Activated naive CD8-positive, alpha-beta T cell (primary cell): ENCODE data around the gene SLC25A1.

Experiments
- H3K27ac Mint-ChIP-seq: one replicate; pipeline ENCODE4 v1.8.0; 2021; ENCODE audit warnings: mixed read lengths
- H3K27me3 Mint-ChIP-seq: one replicate; pipeline ENCODE4 v1.8.0; 2021; ENCODE audit warnings: mixed read lengths
- H3K36me3 Mint-ChIP-seq: one replicate; pipeline ENCODE4 v1.8.0; 2021; ENCODE audit warnings: mixed read lengths
- H3K4me1 Mint-ChIP-seq: one replicate; pipeline ENCODE4 v1.8.0; 2021; ENCODE audit warnings: low read depth, mixed read lengths
- H3K4me3 Mint-ChIP-seq: one replicate; pipeline ENCODE4 v1.8.0; 2021; ENCODE audit warnings: mild to moderate bottlenecking, mixed read lengths
- H3K9me3 Mint-ChIP-seq: one replicate; pipeline ENCODE4 v1.8.0; 2021; ENCODE audit warnings: low read depth, mixed read lengths

The SLC25A1 gene

DNA sequence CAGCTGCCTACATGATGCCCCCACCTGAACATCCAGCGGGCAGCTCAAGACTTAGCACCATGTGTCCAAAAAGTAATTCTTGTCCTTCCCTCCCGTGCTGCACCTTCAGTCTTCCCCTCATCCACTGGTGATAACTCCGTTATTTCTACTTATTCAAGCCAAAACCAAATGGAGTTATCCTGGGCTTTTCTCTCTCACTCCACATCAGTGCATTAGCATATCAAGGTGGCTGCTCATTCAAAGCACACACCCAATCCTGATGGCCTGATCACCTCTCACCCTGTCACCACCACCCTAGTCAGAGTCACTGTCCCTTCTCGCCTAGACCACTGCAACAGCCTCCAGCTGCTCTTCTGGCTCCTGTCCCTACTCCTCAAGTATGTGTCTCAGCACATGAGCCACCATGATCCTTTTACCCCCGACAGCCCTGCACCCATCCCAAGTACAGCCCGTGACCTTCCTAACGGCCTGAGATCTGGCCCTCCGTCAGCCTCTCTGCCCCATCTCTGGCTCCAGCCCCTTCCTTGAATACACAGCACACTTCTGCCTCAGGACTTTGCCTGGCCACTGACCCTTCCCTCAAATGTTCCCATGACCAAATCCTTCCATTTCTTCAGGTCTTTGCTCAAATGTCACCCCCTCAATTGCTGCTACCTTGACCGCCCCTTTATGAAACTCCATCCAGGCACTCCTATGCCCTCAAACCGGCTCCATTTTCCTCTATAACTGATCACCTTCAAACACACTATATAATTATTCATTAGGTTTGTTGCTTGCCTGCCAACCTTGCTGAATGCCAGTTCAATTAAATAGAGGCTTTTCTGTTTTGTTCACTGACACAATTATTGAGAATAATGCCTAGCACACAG is 19.7 kb upstream of the SLC25A1 start:
- peaks cover 2% of the 10 kb centered on the region for H3K27me3 Mint-ChIP-seq
- H3K9me3 Mint-ChIP-seq = no peaks in the 10 kb centered on the region
- H3K4me3 Mint-ChIP-seq = no peak overlapping the region
- no peak overlapping the region for H3K27ac Mint-ChIP-seq
- H3K36me3 Mint-ChIP-seq = no peaks in the 10 kb centered on the region
- H3K4me1 Mint-ChIP-seq = peaks cover 6% of the 10 kb centered on the region

DNA sequence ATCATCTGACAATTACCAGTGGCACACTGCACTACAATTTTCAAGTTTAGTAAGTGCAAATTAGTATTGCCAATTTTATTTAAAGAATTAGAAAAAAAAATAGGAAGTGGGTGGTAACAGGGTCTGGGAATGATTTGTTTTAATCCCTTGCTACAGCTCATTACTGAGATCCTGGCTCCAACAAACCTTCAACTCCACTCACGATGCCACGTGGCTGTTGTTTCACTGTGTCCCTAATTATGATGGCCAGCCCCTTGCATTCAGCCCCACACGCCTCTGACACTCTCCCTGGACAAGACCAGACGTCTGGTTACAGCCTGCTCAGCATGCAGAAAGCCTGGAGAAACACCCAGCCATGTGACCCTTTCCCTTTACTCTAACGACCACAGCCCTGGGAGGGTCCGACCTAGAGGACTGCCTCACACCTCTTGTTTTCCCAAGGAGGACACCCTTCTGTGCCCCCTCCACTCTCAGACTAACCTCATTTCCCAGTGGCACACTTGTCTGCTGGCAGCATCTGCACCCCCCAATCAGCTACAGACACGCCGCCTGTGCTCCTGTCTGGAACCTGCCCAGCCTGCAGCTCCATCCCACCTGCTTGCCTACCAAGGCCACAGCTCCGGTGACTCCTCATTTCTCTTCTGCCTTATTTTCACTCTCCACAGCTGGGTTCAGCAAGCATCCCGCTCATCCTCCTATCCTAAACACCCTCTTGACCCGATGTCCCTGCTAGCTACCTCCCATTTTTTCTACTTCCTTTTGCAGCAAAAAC is 18.5 kb upstream of the SLC25A1 start:
- Mint-ChIP-seq H3K4me1 (peaks cover 6% of the 10 kb centered on the region), H3K9me3 (no peaks in the 10 kb centered on the region), H3K27me3 (peaks cover 2% of the 10 kb centered on the region), H3K27ac (no peak overlapping the region), H3K4me3 (no peak overlapping the region), H3K36me3 (no peaks in the 10 kb centered on the region)

DNA sequence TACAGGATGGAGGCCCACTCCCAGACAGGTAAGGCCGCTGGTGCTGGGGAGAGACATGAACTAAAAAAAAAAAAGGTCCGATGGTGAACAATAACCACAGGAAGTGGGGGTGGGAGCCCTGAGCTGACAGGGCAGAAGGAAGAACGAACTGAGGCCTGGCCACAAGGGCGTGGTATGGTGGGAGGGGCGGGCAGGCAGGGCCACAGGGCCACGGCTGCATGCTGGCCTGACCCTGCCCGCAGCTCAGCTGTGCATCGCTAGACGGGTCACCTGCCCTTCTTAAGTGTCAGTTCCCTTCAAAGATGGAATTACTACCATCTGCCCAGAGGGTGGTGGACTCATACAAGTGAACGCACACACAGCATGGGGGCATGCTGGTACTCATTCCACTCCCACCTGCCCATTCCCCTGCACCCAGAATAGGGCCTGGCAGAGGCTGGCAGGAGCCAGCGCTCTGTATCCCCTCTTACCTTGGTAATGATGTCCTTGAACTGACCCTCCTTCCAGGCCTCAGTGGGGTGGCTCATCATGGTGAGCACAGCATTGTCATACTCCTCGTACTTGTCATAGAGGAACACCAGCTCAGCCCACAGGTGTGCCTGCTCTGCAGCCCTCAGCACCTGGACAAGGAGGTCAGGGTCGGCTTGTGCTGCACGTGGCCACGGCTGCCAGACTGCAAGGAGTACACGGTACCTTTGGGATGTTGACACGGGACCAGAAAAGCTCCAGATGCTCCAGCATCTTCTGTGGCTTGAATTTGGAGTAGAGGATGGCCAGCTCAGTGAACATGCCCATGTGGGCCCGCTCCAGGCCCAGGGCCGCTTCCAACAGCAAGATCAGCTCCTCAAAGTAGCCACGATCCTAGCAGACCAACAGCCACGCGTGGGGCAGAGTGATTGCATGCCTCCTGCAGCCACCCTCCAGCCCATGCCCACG is 17.5 kb upstream of the SLC25A1 start:
- Mint-ChIP-seq H3K9me3 (no peaks in the 10 kb centered on the region), H3K27ac (no peak overlapping the region), H3K4me3 (no peak overlapping the region), H3K27me3 (peaks cover 2% of the 10 kb centered on the region), H3K36me3 (no peaks in the 10 kb centered on the region), H3K4me1 (peaks cover 6% of the 10 kb centered on the region)

DNA sequence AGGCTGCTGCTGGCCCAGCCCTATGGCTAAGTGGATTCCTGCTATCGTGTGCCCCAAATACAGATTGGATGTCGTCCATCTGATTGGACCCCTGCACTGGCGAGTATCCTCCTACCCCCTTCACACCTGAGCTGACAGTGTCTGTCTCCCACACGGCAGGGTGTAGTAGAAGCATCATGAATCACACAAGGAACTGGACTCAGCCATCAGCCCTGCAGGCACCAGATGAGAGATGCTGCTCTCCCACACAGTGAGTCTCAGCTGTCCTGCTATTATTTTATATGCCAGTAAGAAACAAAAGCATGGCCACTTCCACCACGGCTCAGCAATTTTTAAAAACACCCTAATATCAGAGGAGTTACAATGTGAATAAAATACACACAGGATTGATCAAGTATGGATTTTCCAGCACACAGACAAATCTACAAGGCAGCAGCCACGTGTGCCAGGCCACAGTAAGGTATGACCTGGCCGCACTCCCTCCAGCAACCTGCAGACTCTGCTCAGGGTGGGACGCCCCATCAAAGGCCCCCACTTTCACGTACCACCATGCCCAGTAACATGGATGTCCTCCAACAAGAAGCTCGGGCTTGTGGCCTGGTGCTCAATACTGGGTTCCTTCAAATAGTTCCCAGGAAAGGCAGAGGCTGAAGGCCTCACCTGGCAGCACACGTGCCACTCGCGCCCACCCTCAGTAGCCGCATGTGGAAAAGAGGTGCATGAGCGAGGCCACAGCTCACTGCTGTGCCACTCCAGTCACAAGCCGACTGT is 16.4 kb upstream of the SLC25A1 start:
- Mint-ChIP-seq H3K4me1 (peaks cover 6% of the 10 kb centered on the region), H3K27ac (no peak overlapping the region)

DNA sequence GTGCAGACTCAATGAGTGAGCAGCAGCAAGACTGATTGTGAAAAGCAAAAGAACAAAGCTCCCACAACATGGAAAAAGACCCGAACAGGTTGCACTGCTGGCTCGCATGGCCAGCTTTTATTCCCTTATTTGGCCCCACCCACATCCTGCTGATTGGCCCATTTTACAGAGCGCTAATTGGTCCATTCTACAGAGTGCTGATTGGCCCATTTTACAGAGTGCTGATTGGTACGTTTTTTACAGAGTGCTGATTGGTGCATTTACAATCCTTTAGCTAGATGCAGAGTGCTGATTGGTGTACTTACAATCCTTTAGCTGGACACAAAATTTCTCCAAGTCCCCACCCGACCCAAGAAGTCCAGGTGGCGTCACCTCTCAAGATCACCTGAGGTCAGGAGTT is 15.3 kb upstream of the SLC25A1 start:
- H3K36me3 Mint-ChIP-seq = no peaks in the 10 kb centered on the region
- peaks cover 2% of the 10 kb centered on the region for H3K27me3 Mint-ChIP-seq
- H3K4me1 Mint-ChIP-seq = peaks cover 6% of the 10 kb centered on the region
- H3K4me3 Mint-ChIP-seq = no peak overlapping the region
- no peak overlapping the region for H3K27ac Mint-ChIP-seq
- H3K9me3 Mint-ChIP-seq = no peaks in the 10 kb centered on the region

More for the DNA sequence above, 16.4 kb upstream of the SLC25A1 start:
- no peaks in the 10 kb centered on the region for H3K36me3 Mint-ChIP-seq
- no peak overlapping the region for H3K4me3 Mint-ChIP-seq
- peaks cover 2% of the 10 kb centered on the region for H3K27me3 Mint-ChIP-seq
- no peaks in the 10 kb centered on the region for H3K9me3 Mint-ChIP-seq

DNA sequence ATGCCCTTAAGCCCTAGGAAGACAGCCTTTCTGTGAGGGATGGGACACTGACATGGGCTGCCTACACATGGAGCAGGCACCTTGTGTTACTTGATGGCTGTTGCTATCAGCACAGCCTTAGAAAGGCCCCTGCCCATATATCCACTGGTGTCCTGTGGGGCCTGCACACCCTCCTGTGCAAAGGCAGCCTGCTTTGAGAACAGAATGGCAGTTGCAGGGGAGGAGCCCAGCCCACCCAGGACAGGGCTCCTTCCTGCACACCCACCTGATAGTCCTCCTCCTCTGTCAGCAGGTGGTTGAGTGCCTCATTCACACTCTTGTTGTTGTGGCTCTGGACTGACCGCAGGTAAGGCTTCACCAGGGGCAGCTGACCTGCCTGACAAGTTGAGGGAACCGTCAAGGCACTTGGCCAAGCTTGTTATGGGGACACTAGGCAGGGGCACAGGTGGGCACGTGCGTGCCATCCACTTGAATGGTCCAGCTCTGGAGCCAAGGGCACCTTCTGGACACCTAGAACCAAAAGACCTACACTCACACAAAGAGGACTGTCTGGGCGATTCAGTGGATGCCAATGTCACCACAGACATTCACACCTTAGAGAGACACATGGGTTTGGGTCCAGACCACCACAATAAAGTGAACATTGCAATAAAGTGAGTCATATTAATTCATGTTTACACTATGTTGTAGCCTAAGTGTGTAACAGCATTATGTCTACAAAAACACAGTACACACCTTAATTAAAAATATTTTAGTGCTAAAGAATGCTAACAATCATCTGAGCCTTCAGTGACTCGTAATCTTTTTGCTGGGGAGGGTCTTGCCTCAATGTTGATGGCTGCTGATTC is 9.4 kb upstream of the SLC25A1 start:
- H3K27me3 Mint-ChIP-seq = no peaks in the 10 kb centered on the region
- H3K4me3 Mint-ChIP-seq = no peak overlapping the region
- H3K9me3 Mint-ChIP-seq = no peaks in the 10 kb centered on the region
- no peaks in the 10 kb centered on the region for H3K4me1 Mint-ChIP-seq
- H3K27ac Mint-ChIP-seq = no peak overlapping the region
- H3K36me3 Mint-ChIP-seq = no peaks in the 10 kb centered on the region

DNA sequence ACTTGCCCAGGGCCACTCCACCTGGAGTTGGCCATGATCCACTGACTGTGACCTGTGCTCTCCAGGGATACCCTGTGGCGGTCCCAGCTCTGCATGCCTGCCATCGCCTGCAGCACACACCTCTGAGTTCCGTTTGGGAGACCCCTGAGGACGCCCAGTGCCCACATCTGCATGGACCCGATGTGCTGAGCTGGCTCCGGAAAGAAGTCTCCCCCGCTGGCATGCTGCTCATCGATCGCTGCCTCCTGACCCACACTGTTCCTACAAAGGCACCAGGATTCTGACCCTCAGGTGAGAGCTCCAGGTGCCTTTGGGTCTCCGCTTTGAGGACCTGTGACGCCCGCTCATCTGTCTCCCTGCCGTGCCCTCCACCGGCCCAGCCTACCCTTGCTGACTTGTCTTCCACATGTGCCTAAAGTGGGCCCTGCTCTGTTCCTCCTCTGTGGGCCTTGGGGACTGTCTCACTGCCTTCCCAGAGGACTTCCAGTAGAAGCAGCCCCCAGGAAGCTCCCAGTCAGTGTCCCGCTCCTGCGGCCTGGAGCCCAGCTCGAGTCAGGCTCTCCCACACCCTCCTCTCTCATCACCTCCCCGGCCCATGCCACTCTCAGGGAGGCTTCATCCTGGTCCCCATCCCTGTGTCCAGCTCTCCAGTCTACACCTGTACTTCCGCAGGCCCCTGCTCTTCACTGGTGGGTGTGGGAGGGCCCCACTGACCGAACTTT is 5.9 kb upstream of the SLC25A1 start:
- H3K4me3 Mint-ChIP-seq = no peak overlapping the region
- no peaks in the 10 kb centered on the region for H3K9me3 Mint-ChIP-seq
- H3K4me1 Mint-ChIP-seq = peaks cover 16% of the 10 kb centered on the region
- H3K27ac Mint-ChIP-seq = no peak overlapping the region
- H3K27me3 Mint-ChIP-seq = no peaks in the 10 kb centered on the region
- no peaks in the 10 kb centered on the region for H3K36me3 Mint-ChIP-seq

DNA sequence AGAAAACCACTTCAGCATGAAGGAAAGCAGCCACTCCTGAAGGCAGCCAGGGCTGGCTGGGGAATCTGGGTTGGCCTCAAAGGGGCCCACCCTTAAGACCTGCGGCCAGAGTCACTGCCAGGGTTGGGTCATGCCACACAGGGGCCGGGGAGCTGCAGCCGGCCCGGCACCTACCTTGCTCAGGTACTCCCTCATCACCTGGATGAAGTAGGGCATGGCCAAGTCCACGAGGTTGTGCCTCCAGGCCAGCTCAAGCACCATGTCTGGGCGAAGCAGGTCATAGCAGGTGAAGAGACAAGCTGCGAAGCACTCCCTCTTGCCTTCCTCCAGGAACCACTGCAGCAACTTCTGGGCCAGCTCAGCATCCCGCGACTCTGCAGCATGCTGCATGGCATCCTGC is 4.7 kb upstream of the SLC25A1 start:
- peaks cover 18% of the 10 kb centered on the region for H3K4me1 Mint-ChIP-seq

DNA sequence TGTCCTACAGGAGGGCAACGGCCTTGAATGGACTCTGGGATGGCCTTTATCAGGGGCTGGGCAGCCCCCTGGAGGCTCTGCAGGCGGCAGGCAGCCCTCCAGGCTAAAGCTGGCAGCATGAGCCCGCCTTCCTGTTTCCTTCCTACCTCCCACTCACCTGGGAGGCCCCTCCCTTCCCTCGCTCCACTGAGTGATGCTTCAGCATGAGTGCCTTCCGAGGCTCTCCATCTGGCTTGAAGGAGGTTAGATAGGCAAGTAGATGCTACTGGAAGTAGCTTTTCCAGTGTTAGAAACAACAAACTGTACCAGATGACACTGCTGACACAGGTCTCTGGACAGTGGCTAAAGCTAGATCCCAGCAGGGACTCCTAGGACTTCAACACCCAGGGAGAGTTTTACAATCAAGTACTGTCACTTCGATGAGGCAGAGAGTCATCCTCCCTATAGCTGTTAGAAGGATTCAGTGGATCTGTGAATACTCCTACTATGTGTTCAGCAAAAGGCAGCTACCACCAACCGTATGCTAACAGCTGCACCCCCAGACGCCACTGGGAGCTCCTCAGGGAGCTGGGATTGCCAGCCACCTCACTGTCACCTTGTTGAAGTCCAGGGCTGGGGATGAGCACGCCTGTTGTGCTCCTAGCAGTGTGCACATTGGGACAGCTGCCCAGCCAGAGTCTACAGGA is 4.1 kb upstream of the SLC25A1 start:
- Mint-ChIP-seq H3K36me3 (no peaks in the 10 kb centered on the region), H3K27ac (no peak overlapping the region), H3K4me3 (no peak overlapping the region), H3K9me3 (no peaks in the 10 kb centered on the region), H3K27me3 (no peaks in the 10 kb centered on the region), H3K4me1 (peaks cover 18% of the 10 kb centered on the region)

More for the DNA sequence above, 4.7 kb upstream of the SLC25A1 start:
- Mint-ChIP-seq H3K36me3 (no peaks in the 10 kb centered on the region), H3K4me3 (no peak overlapping the region), H3K9me3 (no peaks in the 10 kb centered on the region), H3K27ac (no peak overlapping the region), H3K27me3 (no peaks in the 10 kb centered on the region)

DNA sequence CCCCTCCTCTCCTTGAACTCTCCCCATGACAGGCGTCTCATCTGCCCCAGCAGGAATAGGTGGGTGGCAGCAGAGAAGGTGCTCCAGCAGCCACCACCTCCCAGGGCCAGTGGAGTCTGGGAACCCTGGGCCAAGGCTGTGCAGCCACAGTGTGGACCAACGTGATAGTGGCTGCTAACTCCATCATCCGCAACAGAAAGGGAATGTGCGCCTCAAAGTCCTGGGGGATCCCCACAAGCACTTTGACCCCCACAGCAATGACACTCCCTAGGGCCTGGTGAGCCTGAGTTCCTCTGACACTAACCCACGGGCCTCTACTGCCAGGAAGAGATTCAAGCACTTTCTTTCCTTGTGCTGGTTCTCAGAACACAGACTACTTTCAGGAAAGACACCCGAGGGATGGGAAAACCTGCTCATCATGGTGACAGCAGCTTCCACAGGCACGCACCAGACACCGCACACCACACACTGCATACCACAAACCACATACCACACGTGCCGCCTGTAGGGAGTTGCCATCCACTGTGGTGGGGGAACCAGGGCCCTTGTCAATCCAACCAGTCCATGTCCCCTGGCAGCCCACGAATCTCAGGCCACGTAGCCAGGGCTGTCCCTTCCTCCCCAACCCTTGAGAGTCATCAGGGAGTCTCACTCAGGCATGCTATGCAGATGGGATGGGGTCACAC is 3.4 kb upstream of the SLC25A1 start:
- H3K36me3 Mint-ChIP-seq = no peaks in the 10 kb centered on the region
- no peaks in the 10 kb centered on the region for H3K27me3 Mint-ChIP-seq
- peak overlapping the region; percentile 16 for H3K27ac Mint-ChIP-seq
- H3K4me3 Mint-ChIP-seq = no peak overlapping the region
- H3K4me1 Mint-ChIP-seq = peaks cover 18% of the 10 kb centered on the region
- no peaks in the 10 kb centered on the region for H3K9me3 Mint-ChIP-seq

DNA sequence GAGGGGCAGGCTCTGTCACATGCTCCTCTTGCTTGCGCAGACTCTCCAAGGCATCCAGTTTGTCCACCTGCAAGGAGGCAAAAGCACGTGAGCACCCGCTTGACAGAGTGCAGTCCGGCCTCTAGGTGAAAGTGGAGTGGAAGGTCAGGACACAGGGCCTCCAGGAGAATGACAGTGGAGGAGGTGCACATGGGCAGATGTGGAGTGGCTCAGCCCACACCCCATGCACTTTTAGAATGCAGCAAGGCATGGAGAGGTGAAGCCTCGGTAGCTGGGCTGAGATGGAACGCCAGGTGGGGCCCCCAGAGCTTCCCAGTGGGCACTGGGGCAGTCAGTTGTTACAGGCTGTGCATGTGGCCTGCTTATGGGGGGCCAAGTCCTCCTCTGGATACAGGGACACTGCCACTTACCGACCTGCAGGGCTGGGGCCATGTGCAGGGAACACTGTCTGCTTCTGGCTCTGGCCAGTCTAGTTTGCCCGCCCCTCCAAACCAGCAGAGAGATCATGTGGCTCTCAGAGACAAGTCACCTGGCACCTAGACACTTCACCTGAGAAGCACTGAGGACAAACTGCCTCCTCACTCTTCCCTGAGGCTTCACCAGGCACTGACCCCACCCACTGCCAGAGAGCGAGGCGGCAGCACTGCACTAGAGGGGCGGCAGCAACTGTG is 2.3 kb upstream of the SLC25A1 start:
- Mint-ChIP-seq H3K9me3 (no peaks in the 10 kb centered on the region), H3K36me3 (no peaks in the 10 kb centered on the region), H3K4me1 (peaks cover 18% of the 10 kb centered on the region), H3K27me3 (no peaks in the 10 kb centered on the region), H3K4me3 (no peak overlapping the region), H3K27ac (no peak overlapping the region)

DNA sequence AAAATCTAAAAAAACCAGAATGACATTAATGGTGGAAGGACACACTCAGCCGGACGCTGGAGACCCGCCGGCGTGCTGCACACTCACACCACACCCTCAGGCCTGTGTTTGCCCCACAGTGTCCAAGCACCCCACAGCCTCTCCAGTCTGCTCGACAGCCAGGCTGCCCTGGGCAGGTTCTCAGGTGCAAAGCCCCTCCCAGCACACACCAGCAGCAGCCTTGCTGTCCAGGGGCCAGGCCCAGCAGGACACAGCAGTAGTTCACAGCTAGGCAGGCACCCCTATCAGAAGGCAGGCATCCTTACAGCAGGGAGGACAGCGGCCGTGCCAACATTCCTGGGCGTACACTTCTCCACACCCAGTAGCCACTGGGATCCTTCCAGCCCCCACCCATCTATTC is 1.7 kb upstream of the SLC25A1 start:
- H3K27me3 Mint-ChIP-seq = no peaks in the 10 kb centered on the region
- H3K27ac Mint-ChIP-seq = no peak overlapping the region
- no peaks in the 10 kb centered on the region for H3K9me3 Mint-ChIP-seq
- no peaks in the 10 kb centered on the region for H3K36me3 Mint-ChIP-seq
- peaks cover 18% of the 10 kb centered on the region for H3K4me1 Mint-ChIP-seq
- no peak overlapping the region for H3K4me3 Mint-ChIP-seq
